Lower leg skin (tissue), 4 donors: Measurements from ENCODE around the gene TTLL1. TPM values are rescaled to one million over a fixed set of nuclear protein-coding genes. Genes with fewer than 3 reads are reported as not detected.

Source experiments
- DNase-seq, 2 donors: peaks; one replicate each; pipeline ENCODE4 v3.0.0-alpha.2; 2019; ENCODE audit warnings: low spot score in 2 of 2
- H3K4me3 ChIP-seq: fragments of 200-600 bp; sonication (generic); 2 replicates; pipeline ENCODE4 v1.5.1; 2017; ENCODE audit warnings: mild to moderate bottlenecking, low read depth; ENCODE audit not compliant: poor library complexity, severe bottlenecking
- POLR2A ChIP-seq, 2 donors: fragments of 450-650 bp; IDR thresholded peaks; one replicate each; pipeline ENCODE4 v1.6.1; 2016 to 2017; ENCODE audit warnings: antibody characterized with exemption in 2 of 2, mild to moderate bottlenecking in 1 of 2, moderate library complexity in 1 of 2
- WGBS, 2 donors: methylation state at CpG; one replicate each; pipeline ENCODE4 v1.1.5; 2018; 5-methylcytosine and 5-hydroxymethylcytosine counted together
- intact Hi-C: fragments of 100-400 bp; cut with DNase I; formaldehyde crosslinking; loops from one replicate; pipeline ENCODE4 v1.15.0; 2023; ENCODE audit warnings: low total_unique reads
- total RNA-seq, 4 donors: library from RNA; depleted of rRNA; stranded (reverse); fragments of >200 nt; gene quantifications; one replicate each; pipeline ENCODE4 v1.1.0, GENCODE V29; 2016
- TF ChIP-seq, protein P1 (sequence below), 3 donors: fragments of 450-650 bp; IDR thresholded peaks; one replicate each; pipeline ENCODE4 v1.5.1; 2016; ENCODE audit warnings: antibody characterized with exemption in 3 of 3, mild to moderate bottlenecking in 3 of 3, moderate library complexity in 2 of 3

Gene TTLL1
- total RNA-seq, 4 donors from 2014 or later = 1.9 to 7.9 (median 5.4) TPM

DNA sequence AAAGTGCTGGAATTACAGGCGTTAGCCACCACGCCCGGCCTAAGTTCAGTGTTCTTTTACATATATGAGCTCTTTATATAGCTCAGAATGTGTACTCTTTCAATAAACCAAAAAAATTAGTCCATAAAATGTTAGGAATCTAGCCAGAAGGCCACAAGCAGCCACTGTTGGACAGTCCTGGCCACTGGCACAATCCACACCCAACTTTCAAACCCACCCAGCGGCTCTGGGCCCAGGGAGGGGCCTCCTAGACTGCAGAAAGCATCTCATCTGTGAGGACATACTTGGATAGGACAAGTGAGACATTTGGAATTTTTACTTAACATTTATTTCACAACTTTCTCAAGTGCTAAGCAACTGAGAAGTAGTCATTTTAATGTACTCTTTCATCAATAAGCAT is 80.7 kb downstream of the TTLL1 start:
- DNase-seq = peak in 1 of 2 donors; percentile 92

DNA sequence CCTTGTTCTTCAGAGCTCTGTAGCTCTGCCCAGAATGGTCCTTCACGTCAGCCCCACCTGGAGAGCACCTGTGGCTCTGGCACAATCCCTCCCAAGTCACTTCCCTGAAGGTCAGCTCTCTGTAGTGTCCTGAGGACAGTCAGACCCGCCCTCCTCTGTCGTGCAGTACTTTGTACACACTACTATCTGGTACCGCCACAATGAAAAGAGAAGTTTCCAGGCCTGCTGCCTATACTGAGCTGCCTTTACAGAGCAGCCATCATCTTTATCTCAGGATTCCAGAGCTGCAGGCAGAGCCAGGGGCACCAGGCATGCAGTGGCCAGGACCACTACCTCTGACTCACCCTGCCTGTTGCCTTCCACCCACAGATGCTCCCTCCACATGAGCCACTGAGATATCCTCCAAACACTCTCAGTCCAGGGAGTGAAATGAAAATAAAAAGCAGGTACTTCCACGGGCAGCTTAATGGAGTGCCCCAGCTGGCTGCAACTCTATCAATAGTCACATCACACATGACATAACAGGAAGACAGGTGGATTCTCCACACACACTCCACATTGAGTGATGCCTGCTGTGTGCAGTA is 81.6 kb downstream of the TTLL1 start:
- DNase-seq = no peak
- no peak overlapping the region for H3K4me3 ChIP-seq
- WGBS, 2 donors = 56 to 74% methylated on average over 5 of the region's 5 CpGs
- TF ChIP-seq, protein P1, sequence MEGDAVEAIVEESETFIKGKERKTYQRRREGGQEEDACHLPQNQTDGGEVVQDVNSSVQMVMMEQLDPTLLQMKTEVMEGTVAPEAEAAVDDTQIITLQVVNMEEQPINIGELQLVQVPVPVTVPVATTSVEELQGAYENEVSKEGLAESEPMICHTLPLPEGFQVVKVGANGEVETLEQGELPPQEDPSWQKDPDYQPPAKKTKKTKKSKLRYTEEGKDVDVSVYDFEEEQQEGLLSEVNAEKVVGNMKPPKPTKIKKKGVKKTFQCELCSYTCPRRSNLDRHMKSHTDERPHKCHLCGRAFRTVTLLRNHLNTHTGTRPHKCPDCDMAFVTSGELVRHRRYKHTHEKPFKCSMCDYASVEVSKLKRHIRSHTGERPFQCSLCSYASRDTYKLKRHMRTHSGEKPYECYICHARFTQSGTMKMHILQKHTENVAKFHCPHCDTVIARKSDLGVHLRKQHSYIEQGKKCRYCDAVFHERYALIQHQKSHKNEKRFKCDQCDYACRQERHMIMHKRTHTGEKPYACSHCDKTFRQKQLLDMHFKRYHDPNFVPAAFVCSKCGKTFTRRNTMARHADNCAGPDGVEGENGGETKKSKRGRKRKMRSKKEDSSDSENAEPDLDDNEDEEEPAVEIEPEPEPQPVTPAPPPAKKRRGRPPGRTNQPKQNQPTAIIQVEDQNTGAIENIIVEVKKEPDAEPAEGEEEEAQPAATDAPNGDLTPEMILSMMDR (IDR thresholded peaks at IDR 0.05) = no peak
- TF ChIP-seq POLR2A (IDR thresholded peaks at IDR 0.05) = no peak
- intact Hi-C loops = no loop called here

More for the DNA sequence above, 80.7 kb downstream of the TTLL1 start:
- 82 to 86% methylated on average over 4 of the region's 4 CpGs for WGBS, 2 donors
- H3K4me3 ChIP-seq = no peak overlapping the region
- intact Hi-C loops = no loop called here
- TF ChIP-seq, protein P1 (IDR thresholded peaks at IDR 0.05) = no peak
- TF ChIP-seq POLR2A (IDR thresholded peaks at IDR 0.05) = no peak

DNA sequence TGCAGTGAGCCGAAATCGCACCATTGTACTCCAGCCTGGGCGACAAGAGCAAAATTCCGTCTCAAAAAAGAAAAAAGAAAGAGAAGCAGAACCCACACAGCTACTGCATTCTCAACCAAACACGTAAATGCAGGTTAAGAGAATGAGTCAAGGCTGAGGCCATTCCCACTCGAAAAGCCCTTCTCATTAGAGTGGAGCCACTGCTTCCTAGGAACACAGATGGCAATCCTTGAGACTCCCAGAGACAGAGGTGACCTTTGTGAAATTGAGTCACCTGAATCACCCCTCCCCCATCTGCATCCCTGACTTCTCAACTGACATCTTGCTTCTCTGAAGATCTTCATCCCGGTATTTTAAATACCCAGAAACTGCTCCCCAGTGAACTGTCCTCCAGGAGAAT is 82.4 kb downstream of the TTLL1 start:
- intact Hi-C loops = no loop called here
- no peak overlapping the region for H3K4me3 ChIP-seq
- TF ChIP-seq, protein P1 (IDR thresholded peaks at IDR 0.05) = no peak
- no peak for TF ChIP-seq POLR2A (IDR thresholded peaks at IDR 0.05)
- 93 to 97% methylated on average over 7 of the region's 7 CpGs for WGBS, 2 donors
- no peak for DNase-seq

DNA sequence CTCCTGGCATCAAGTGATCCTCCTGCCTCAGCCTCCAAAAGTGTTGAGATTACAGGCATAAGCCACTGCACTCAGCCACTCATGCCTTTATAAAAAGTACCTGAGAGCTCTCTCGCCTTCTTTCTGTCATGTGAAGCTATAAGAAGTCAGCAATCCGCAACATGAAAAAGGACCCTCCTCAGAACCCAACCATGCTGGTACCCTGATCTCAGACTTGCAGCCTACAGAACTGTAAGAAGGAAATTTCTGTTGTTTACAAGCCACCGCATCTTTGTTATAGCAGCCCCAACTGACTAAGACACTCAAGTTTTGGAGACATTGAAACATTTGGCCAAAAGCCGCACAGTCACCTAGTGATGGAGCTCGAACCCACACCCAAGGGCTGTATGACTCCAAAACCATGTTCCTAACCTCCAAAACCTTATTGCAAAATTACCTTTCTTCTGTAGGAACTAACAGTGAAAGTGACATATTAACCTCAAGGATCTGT is 83.1 kb downstream of the TTLL1 start:
- WGBS, 2 donors = 96 to 100% methylated on average over 5 of the region's 5 CpGs
- intact Hi-C loops = no loop called here
- TF ChIP-seq, protein P1 (IDR thresholded peaks at IDR 0.05) = no peak
- no peak for TF ChIP-seq POLR2A (IDR thresholded peaks at IDR 0.05)
- no peak for DNase-seq
- H3K4me3 ChIP-seq = no peak overlapping the region

DNA sequence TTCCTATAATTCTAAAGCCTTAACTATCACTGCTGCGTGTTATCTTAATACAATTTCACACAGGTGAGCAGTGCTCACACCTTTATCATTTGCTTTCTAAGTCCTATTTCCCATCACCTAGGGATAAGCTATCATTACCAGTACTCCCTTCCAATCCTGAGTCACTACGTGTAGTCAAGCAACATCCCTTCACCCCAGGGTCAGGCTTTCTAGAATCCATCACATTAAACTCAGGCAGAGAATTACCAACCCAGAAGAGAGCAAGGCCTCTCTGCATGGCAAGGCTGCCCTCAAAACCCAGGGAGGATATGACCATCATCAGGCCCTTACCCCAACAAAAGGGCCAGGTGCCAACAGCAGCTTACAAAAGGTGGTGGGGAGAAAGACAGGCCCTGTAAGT is 84.1 kb downstream of the TTLL1 start:
- H3K4me3 ChIP-seq = no peak overlapping the region
- WGBS, 2 donors = 74 to 78% methylated on average over 2 of the region's 2 CpGs
- intact Hi-C loops = no loop called here
- DNase-seq = no peak
- TF ChIP-seq, protein P1 (IDR thresholded peaks at IDR 0.05) = no peak
- no peak for TF ChIP-seq POLR2A (IDR thresholded peaks at IDR 0.05)
